Measurements from ENCODE around the gene PAX7.

- TF ChIP-seq HDAC2 (IDR thresholded peaks at IDR 0.05) (no peak), EP300 (IDR thresholded peaks at IDR 0.05) (no peak), CTCF (IDR thresholded peaks at IDR 0.05) (no peak), ESRRA (IDR thresholded peaks at IDR 0.05; ENCODE audit: borderline replicate concordance, low read length) (no peak), MAFK (IDR thresholded peaks at IDR 0.05; ENCODE audit: partially characterized antibody) (no peak), POLR2A (IDR thresholded peaks at IDR 0.05; ENCODE audit: low read length) (no peak), SMC3 (IDR thresholded peaks at IDR 0.05) (no peak), CHD2 (IDR thresholded peaks at IDR 0.05; ENCODE audit: low read length, partially characterized antibody) (no peak), ELK1 (IDR thresholded peaks at IDR 0.05; ENCODE audit: low read depth, low read length) (no peak), RARB (CRISPR knock-in tag; IDR thresholded peaks at IDR 0.05) (no peak), RCOR1 (IDR thresholded peaks at IDR 0.05; ENCODE audit: low read depth, low read length) (no peak), RAD21 (conservative IDR thresholded peaks at IDR 0.05 in 1 of 2, IDR thresholded peaks at IDR 0.05 in 1 of 2) (no peak)
Measured at GRCh38 chr1:18778437-18778836, 147.8 kb downstream of the PAX7 start.
